HG02885 (cell line): Measurements from ENCODE around the gene WDR43.

Experiments used
- ATAC-seq: cut with Tn5 transposase; IDR thresholded peaks from one replicate; pipeline ENCODE4 v1.9.1; 2021; ENCODE audit warnings: mild to moderate bottlenecking; ENCODE audit not compliant: unreplicated experiment, poor library complexity

WDR43 gene

GRCh38 chr2:28906821-28907220 is 12.4 kb downstream of the WDR43 start:
- ATAC-seq, result no peak

GRCh38 chr2:28908172-28908571 is 13.7 kb downstream of the WDR43 start:
- ATAC-seq, result no peak

- no peak for ATAC-seq
Measured at GRCh38 chr2:28909655-28910353, 15.3 kb downstream of the WDR43 start.

- ATAC-seq, result no peak
Measured at GRCh38 chr2:28915939-28916338, 21.5 kb downstream of the WDR43 start.

GRCh38 chr2:28926847-28927246 is 32.4 kb downstream of the WDR43 start:
- ATAC-seq, result no peak

- no peak for ATAC-seq
Measured at GRCh38 chr2:28927469-28927868, 33.0 kb downstream of the WDR43 start.

GRCh38 chr2:28927878-28928277 is 33.4 kb downstream of the WDR43 start:
- ATAC-seq, result no peak

GRCh38 chr2:28929581-28929980 is 35.1 kb downstream of the WDR43 start:
- no peak for ATAC-seq

- no peak for ATAC-seq
Measured at GRCh38 chr2:28930205-28930604, 35.7 kb downstream of the WDR43 start.

GRCh38 chr2:28934769-28935168 is 40.3 kb downstream of the WDR43 start:
- no peak for ATAC-seq

- ATAC-seq, result no peak
Measured at GRCh38 chr2:28941008-28941407, 46.5 kb downstream of the WDR43 start.

- no peak for ATAC-seq
Measured at GRCh38 chr2:28944535-28945248, 50.2 kb downstream of the WDR43 start.

GRCh38 chr2:28948160-28948559 is 53.7 kb downstream of the WDR43 start:
- ATAC-seq, result no peak

- ATAC-seq, result no peak
Measured at GRCh38 chr2:28949190-28949589, 54.7 kb downstream of the WDR43 start.

- no peak for ATAC-seq
Measured at GRCh38 chr2:28949617-28950305, 55.3 kb downstream of the WDR43 start.

GRCh38 chr2:28950941-28951630 is 56.6 kb downstream of the WDR43 start:
- no peak for ATAC-seq

GRCh38 chr2:28951910-28952835 is 57.7 kb downstream of the WDR43 start:
- ATAC-seq, result no peak

GRCh38 chr2:28952836-28953211 is 58.4 kb downstream of the WDR43 start:
- ATAC-seq, result no peak

GRCh38 chr2:28955467-28955866 is 61.0 kb downstream of the WDR43 start:
- no peak for ATAC-seq

- ATAC-seq, result no peak
Measured at GRCh38 chr2:28956415-28956826, 62.0 kb downstream of the WDR43 start.
